ENCODE measurements around the gene FTO. TPM values are rescaled to one million over a fixed set of nuclear protein-coding genes. Genes with fewer than 3 reads are reported as not detected.

The FTO gene
- total and polyA plus RNA-seq, 2 of the 8 experiments (the other 6 are each of a cell fraction or from before 2014, with no cell fraction given) = 34.5 to 59.8 TPM

GRCh38 chr16:53894686-53895085, 190.7 kb downstream of the FTO start (continued):
- TF ChIP-seq TAF7 (optimal IDR thresholded peaks at IDR 0.05; ENCODE audit: borderline replicate concordance, low read depth, low read length) (no peak), EP300 (IDR thresholded peaks at IDR 0.05; ENCODE audit: borderline replicate concordance in 1 of 2, low read depth in 2 of 2, low read length in 2 of 2) (no peak), TAF1 (IDR thresholded peaks at IDR 0.05; ENCODE audit: low read depth, low read length) (no peak), SUZ12 (IDR thresholded peaks at IDR 0.05; ENCODE audit: low read length) (no peak), BRCA1 (IDR thresholded peaks at IDR 0.05; ENCODE audit: low read depth, low read length) (no peak)

Measured in H1 (cell line).